ENCODE measurements around the gene PODNL1.
A peak's percentile ranks its signal among the peaks of the same experiment; 100 is the strongest.
"Not testable (repeated sequence)": the region's sequence is repeated elsewhere in the genome, so short reads cannot be mapped to it uniquely, and the experiment has no call there.

PODNL1 gene

DNA sequence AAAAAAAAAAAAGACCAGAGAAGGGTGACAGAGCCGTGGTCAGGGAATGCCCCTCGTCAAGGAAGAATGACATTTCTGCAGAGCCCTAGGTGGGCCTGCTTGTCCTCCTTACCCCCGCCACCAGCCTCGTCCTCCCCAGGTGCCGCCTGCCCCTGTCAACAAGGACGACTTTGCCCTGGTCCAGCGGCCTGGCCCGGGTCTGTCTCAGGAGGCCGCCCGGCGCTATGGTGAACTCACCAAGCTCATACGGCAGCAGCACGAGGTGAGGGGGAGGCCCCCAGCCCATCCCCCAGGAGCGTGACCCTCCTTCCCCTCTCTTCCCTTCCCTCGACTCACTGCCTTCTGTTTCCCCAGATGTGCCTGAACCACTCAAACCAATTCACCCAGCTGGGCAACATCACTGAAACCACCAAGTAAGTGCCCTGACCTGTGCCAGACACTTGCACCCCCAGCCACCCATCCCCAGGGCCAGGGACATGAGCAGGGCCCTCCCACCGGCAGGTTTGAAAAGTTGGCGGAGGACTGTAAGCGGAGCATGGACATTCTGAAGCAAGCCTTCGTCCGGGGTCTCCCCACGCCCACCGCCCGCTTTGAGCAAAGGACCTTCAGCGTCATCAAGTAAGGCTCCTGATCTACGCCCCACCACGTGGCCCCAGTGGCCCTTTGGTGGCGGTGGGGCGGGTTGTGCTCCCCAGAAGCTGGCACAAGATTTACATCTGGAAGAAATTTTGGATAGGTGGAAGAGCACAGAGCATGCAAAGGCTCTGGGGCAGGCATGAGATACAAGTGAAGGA lies 14.8 kb downstream of the PODNL1 start:
- DNase-seq, result no peak

GRCh38 chr19:13922118-13922517 lies 16.1 kb downstream of the PODNL1 start:
- DNase-seq, result not testable (repeated sequence)

- DNase-seq, result no peak
These were observed 17.1 kb downstream of the PODNL1 start for GRCh38 chr19:13920940-13921747.

- DNase-seq, result no peak
These were observed 17.7 kb downstream of the PODNL1 start for GRCh38 chr19:13920524-13920923.

GRCh38 chr19:13918726-13919411 lies 19.3 kb downstream of the PODNL1 start:
- no peak for DNase-seq

DNA sequence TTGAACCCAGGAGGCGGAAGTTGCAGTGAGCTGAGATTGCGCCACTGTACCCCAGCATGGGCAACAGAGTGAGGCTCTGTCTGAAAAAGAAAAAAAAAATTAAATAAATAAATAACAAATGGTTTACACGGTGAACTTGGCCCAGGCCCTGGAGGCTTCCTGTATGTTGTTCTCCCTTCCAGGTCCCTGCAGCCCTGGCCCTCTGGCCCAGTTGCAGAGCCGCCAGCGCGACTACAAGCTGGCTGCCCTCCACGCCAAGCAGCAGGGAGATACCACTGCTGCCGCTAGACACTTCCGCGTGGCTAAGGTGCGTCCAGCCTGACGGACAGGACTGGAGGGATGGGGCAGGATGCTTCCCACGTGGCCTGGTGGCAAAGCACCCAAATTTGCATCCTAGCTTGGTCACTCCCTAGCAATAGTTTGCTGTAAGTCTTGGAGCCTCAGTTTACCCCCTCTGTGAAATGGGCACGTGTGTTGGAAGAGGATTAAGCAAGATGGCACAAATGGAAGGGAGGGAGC lies 20.3 kb downstream of the PODNL1 start:
- DNase-seq, result no peak

DNA sequence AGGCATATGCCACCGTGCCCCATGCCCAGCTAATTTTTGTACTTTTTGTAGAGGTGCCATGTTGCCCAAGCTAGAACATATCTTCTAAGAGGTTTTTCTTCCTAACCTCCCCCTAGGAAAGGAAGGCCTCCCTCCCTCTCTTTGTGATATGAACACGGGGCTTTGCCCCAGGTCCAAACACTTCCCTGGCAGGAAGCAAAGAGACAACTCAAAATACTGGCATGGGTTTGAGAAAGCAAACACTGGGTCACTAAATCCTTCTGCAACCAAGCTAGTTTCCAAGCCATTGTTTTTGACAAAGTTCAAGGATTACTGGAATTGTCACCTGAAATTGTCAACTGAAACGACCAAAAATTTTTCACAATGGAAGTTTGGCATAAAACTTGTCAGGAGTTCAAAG lies 23.4 kb downstream of the PODNL1 start:
- DNase-seq, result no peak

- DNase-seq, result no peak
These were observed 24.9 kb downstream of the PODNL1 start for GRCh38 chr19:13913352-13913751.

DNA sequence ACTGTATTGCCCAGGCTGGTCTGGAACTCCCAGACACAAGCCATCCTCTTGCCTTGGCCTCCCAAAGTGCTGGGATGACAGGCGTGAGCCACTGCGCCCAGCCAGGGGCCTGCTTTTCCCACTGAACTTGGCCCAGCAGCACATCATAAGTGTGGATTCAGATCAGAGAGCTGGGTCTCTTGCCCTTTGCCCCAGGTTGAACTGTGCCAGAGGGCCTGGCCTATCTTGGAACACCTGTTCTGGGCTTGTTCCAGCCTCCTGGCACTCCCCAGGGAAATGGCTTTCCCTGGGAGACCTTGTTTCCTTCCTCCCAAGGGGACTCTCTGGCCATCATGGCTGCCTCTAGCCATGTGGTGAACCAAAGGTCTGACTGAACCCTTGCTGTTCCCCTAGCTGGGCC lies 28.8 kb downstream of the PODNL1 start:
- no peak for DNase-seq

DNA sequence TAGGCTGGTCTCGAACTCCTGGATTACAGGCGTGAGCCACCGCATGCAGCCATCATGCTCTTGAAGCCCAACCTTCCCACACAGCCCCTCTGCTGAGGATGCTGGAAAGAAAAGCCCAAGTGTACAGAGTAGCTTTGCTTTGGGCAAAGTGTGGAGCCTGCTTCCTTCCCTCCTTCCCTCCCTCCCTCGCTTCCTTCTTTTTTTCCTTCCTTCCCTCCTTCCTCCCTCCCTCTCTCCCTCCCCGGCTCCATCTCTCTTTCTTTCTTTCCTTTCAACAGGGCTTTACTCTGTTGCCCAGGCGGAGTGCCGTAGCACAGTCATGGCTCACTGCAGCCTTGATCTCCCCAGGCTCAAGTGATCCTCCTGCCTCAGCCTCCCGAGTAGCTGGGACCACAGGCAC lies 29.5 kb downstream of the PODNL1 start:
- no peak for DNase-seq

GRCh38 chr19:13906910-13907309 lies 31.3 kb downstream of the PODNL1 start:
- no peak for DNase-seq

DNA sequence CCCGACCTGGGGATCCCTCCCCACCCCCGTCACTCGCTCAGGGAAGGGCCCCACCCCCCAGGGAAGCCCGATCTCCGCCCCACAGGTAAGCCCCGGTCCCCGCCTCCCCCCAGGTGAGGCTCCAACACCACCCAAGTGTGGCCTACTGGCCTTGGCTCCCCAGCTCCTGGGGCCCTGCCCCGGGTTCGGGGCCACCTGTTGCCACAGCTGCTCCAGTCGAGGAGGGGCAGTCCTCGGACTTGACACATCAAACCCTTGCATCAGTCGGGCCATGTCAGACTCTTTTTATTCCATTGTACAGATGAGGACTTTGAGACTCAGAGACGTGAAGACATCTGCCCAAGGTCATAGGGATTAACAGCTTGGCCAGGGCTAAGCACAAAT lies 31.7 kb downstream of the PODNL1 start:
- no peak for DNase-seq

- DNase-seq, result peak; percentile 81 to 88
These were observed 32.3 kb downstream of the PODNL1 start, which contains the start of the genes BRME1 and CC2D1A for GRCh38 chr19:13905634-13906520. Gene BRME1, minus strand, starts transcription at chr19:13906117. Its CDS starts 1,225 bp downstream, at chr19:13904892. Gene CC2D1A, plus strand, starts transcription at chr19:13906201. Its CDS starts 241 bp downstream, at chr19:13906442.

- DNase-seq, result no peak
These were observed 35.1 kb downstream of the PODNL1 start for GRCh38 chr19:13902993-13903555.

- no peak for DNase-seq
These were observed 38.2 kb downstream of the PODNL1 start for GRCh38 chr19:13899912-13900584.

DNA sequence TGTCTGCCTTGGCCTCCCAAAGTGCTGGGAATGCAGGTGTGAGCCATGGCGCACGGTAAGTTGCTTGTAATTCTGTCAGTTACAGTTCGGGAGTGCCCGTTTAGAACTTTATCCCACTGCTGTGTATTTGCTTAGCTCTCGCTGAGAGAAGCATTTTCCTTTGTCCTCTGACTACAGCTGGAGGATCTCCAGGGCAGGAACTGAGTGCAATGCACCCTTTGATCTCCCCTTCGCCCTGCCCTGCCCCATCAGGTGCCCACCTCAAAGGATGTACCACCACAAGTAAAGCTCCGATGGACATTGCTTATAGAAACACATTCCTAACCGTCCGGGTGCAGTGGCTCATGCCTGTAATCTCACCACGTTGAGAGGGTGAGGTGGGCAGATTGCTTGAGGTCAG lies 38.8 kb downstream of the PODNL1 start:
- no peak for DNase-seq

GRCh38 chr19:13896227-13896626 lies 42.0 kb downstream of the PODNL1 start:
- DNase-seq, result no peak

- DNase-seq, result no peak
These were observed 43.7 kb downstream of the PODNL1 start for GRCh38 chr19:13894552-13894951.

DNA sequence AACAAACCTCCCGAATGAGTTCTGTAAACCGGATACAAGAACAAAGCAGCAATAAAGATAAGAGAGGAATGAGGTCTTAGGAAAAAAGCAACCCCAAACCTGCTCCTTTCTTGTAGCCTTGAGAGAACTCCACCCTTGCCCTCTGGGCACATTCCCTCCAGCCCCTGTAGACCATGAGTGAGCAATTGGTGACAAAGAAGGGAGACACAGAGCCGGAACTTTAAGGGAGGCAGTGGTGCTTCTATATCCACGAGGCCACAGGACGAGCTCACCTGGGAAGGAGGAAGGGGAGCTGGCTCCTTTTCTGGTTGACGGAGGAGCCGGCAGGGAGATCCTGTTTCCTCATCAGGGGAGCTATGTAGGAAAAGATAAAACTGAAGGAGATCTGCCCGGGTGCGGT lies 45.3 kb downstream of the PODNL1 start:
- no peak for DNase-seq

- DNase-seq, result no peak
These were observed 48.1 kb downstream of the PODNL1 start for GRCh38 chr19:13890136-13890535.

DNA sequence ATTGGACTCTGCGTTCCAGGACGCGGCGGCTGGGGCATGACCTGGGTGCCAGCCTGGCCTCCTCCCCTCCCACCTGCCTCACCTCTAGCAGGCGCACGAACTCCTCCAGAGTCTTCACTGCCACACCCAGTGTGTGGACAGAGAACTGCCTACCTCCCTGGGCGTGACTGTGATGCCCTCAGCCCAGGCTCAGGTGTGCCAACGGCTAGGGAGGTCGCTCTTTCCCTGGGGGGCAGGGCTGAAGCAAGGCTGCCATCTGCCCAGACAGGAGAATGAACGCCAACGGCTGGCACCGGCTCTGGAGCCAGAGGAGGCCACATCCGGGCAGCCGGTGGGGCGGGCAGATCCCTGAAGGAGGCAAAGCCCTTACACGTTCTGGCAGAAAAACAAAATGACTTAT lies 49.9 kb downstream of the PODNL1 start:
- DNase-seq, result no peak

Measured in NCI-H1930 (cell line).